Measurements from ENCODE around the gene ANKRD18B.
"Not testable (repeated sequence)": the region's sequence is repeated elsewhere in the genome, so short reads cannot be mapped to it uniquely, and the experiment has no call there.

The ANKRD18B gene

DNA sequence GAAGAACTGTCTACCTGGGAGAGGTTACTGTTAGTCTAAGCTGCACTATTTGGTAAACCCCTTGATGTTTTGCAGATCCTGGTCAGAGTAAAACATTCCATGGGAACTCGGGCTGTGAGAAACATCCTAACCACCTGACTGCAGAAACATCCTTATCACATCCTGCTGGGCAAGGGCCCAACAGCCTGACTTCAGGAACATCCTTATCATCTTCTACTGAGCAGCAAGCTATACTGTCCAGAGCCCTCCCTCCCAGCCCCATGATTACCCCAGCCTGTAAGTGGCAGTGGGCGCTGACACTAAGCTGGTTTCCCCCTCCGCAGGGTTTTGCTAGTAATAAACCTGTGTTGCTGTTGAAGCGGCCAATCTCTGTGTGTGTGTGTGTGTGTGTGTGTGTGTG is 80.9 kb downstream of the ANKRD18B start:
- not testable (repeated sequence) for DNase-seq (ENCODE audit: low read depth in 2 of 3, low spot score in 2 of 3)

DNA sequence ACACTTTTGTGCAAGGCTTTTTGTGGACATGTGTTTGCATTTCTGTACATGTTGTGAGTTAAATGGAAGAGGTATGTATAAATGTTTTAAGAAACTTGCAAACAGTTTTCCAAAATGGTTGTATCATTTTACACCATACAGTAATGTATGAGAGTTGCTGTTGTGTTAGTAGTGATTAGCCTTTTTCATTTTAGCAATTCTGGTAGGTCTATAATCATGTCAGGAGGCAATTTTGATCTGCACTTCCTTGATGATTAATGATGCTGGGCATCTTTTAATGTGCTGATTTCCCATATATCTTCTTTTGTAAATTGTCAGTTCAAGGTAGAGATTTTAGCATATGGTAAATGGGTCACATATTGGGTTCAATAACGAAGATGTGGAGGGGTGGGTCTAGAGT is 87.3 kb downstream of the ANKRD18B start:
- DNase-seq (ENCODE audit: low read depth in 2 of 3, low spot score in 2 of 3): no peak

DNA sequence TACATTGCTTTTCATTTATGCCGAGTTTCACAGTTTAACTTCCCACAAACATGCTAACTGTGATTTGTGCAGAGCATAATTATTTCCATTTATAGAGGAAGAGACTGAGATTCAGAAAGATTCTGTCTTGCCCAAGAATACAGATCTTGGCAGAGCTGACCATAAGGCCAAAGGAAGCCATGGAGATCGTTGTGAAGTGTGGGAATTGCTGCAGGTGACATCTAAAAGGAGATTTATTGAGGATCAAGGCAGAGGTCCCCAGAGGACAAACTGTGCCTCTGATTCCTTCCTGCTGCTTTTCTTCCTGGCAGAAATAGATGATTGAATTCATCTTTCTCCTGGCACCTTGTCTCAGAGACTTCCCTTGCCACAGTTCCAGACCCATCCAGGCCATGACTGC is 88.4 kb downstream of the ANKRD18B start:
- DNase-seq (ENCODE audit: low read depth in 2 of 3, low spot score in 2 of 3): not testable (repeated sequence)

DNA sequence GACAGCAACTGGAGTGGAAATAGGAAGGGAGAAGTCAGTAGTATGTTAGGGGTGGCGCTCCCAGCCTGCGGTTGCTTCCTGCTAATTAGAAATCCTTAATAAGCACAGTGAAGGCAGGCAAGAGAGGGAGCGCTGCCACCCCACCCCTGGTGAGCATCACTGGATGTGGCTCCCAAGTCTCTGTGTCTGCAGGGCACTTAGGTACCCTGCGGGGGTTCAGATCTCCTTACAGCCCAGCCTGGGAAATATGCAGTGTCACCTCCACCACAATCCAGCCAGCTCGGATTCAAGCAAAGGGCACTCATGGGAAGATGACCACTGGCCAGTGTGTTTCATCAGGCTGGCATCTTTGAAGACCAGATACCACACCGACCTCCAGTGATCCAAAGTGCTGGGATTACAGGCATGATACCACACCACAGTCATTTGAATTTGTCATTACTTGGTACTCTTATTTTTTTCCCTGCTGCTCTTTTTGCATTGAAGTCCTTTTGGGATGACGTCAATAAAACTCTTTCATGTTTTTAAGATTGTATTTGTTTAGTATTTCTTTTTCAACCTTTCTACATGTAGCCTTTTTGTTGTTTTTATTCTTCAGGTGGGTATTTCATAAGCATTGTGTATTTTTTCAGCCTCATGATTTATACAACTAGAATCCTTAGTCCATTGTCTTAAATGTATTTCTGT is 90.1 kb downstream of the ANKRD18B start:
- no peak for DNase-seq (ENCODE audit: low read depth in 2 of 3, low spot score in 2 of 3)

DNA sequence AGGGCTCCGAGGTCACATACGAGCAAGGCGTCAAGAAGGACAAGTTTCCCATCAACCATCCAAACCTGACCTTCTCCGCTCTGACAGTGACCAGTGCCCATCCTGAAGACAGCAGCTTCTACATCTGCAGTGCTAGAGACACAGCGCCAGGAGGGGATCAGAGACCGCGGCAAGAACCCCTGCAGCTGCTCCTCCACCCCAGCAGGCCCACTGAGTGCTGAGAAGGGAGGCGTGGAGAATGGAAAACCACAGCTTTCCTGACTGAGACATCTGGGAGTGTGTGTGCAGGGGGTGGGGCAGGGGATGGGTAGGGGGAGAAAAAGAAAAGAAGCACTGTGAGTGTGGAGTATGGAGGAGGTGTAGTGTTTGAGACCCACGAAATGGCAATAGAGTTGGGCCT is 94.3 kb downstream of the ANKRD18B start:
- DNase-seq (ENCODE audit: low read depth in 2 of 3, low spot score in 2 of 3): not testable (repeated sequence)

DNA sequence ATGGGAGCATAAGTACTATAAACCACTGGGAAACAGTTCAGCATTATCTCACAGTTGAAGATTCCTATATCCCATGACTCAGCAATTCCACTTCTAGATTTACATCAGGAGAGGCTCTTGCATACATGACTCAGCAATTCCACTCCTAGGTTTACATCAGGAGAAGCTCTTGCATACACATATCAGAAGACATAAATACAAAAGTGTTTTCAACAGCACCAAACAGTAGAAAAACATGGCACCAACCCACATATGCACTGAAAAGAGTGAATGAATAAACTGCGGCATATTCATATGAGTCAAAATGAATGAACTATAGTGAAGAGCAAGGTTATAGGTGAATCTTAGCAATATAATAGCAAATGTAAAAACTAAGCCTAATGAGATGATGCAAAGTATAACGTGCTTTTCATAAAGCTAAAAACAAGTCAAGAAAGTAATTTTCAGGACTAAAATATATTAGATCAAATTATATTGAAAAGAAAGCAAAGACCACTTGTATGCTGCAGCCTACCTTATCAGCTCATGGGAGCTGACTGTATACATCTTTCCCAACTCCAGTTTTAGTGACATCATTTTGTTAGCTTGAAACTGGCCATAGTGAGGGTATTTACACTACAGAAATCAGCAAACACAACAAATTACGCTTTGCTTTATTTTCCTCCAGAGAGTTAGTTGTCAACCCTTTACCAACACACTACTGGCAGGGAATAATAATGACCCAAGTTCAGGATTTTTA is 95.8 kb downstream of the ANKRD18B start:
- no peak for DNase-seq (ENCODE audit: low read depth in 2 of 3, low spot score in 2 of 3)

DNA sequence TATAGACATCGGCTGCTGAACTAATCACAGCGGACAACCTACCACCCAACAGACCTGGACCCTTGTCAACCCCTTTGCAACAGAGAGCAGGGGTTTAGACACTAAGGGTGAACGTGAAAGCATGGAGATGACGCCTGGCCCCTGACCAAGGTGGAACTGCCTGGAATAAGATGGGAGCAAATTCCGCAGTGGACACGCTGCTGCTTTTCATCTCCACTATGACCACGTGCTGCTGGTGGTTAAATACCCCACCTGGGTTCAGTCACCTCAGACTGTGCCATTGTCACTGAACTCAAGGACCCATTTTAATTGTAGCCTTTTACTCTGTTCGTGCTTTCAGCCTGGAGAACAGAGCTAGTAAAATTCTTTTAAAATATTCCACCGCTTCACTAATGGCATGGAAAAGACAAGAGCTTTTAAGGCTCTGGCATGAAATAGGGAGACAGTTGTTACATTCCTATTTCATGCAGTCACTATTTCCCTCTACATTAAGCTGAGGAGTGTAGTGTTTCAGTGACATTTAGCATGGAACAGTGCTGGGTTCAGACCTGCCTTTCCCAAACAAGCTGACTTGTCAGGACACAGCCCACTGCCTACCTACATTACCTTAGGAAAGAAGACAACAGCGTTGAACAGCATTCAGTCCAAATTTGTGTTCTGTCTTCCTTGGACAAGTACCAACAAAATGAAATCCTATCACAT is 96.8 kb downstream of the ANKRD18B start:
- no peak for DNase-seq (ENCODE audit: low read depth in 2 of 3, low spot score in 2 of 3)
